ENCODE data around the gene RALGAPA2.

RALGAPA2 gene

GRCh38 chr20:20455926-20456325, 256.5 kb downstream of the RALGAPA2 start:
- no peak for TF ChIP-seq CTCF (IDR thresholded peaks at IDR 0.05; ENCODE audit: insufficient read depth, low read length, missing control alignments)
- DNase-seq (ENCODE audit: low read depth, low spot score) = no peak
- no peak overlapping the region for H3K4me3 ChIP-seq (ENCODE audit: low read depth, low read length)
- POLR2A ChIA-PET = no interaction called here
- CTCF ChIA-PET = interaction anchor here (3.8 kb wide), 1 partner anchor 10 kb away, joined by 16 read pairs; no protein-coding TSS in a partner anchor

GRCh38 chr20:20454850-20455627, 257.4 kb downstream of the RALGAPA2 start:
- no peak for TF ChIP-seq CTCF (IDR thresholded peaks at IDR 0.05; ENCODE audit: insufficient read depth, low read length, missing control alignments)
- no peak overlapping the region for H3K4me3 ChIP-seq (ENCODE audit: low read depth, low read length)
- POLR2A ChIA-PET = no interaction called here
- CTCF ChIA-PET = interaction anchor here (3.8 kb wide), 1 partner anchor 10 kb away, joined by 16 read pairs; no protein-coding TSS in a partner anchor
- no peak for DNase-seq (ENCODE audit: low read depth, low spot score)

GRCh38 chr20:20454367-20454766, 258.1 kb downstream of the RALGAPA2 start:
- ChIA-PET POLR2A (no interaction called here), CTCF (interaction anchor here (3.8 kb wide), 1 partner anchor 11 kb away, joined by 16 read pairs; no protein-coding TSS in a partner anchor)
- DNase-seq (ENCODE audit: low read depth, low spot score) = no peak
- TF ChIP-seq CTCF (IDR thresholded peaks at IDR 0.05; ENCODE audit: insufficient read depth, low read length, missing control alignments) = no peak
- H3K4me3 ChIP-seq (ENCODE audit: low read depth, low read length) = no peak overlapping the region

GRCh38 chr20:20452254-20452676, 260.2 kb downstream of the RALGAPA2 start:
- peak overlapping the region; percentile 21 for H3K4me3 ChIP-seq (ENCODE audit: low read depth, low read length)
- peak; percentile 5 for DNase-seq (ENCODE audit: low read depth, low spot score)
- no peak for TF ChIP-seq CTCF (IDR thresholded peaks at IDR 0.05; ENCODE audit: insufficient read depth, low read length, missing control alignments)
- CTCF ChIA-PET = interaction anchor here (0.8 to 3.3 kb wide), 4 partner anchors 10 to 141 kb away, joined by 3 to 23 read pairs (median 4); no protein-coding TSS in a partner anchor
- POLR2A ChIA-PET = no interaction called here

GRCh38 chr20:20450521-20450920, 261.9 kb downstream of the RALGAPA2 start:
- DNase-seq (ENCODE audit: low read depth, low spot score) = no peak
- no peak overlapping the region for H3K4me3 ChIP-seq (ENCODE audit: low read depth, low read length)
- ChIA-PET CTCF (interaction anchor here (1.6 to 3.3 kb wide), 2 partner anchors 15 to 143 kb away, joined by 4 to 23 read pairs; no protein-coding TSS in a partner anchor), POLR2A (no interaction called here)
- TF ChIP-seq CTCF (IDR thresholded peaks at IDR 0.05; ENCODE audit: insufficient read depth, low read length, missing control alignments) = no peak

- ChIA-PET CTCF (interaction anchor here (0.9 to 1.6 kb wide), 2 partner anchors 12 to 144 kb away, joined by 3 to 4 read pairs; no protein-coding TSS in a partner anchor), POLR2A (no interaction called here)
- TF ChIP-seq CTCF (IDR thresholded peaks at IDR 0.05; ENCODE audit: insufficient read depth, low read length, missing control alignments) = no peak
- no peak for DNase-seq (ENCODE audit: low read depth, low spot score)
- H3K4me3 ChIP-seq (ENCODE audit: low read depth, low read length) = no peak overlapping the region
Measured at GRCh38 chr20:20448881-20449280, 263.6 kb downstream of the RALGAPA2 start.

Data from AG04449 (cell line).